Hematopoietic multipotent progenitor cell treated with erythropoietin and hydrocortisone succinate and interleukin-3 and kit ligand, for 6 days (in vitro differentiated cells): ENCODE data around the gene SERPINA1.

Experiments
- DNase-seq: peaks from one replicate; pipeline ENCODE4 v3.0.0-alpha.2; 2015

Gene SERPINA1

GRCh38 chr14:94397289-94398181 is 9.1 kb upstream of the SERPINA1 start:
- no peak for DNase-seq

GRCh38 chr14:94396628-94397225 is 8.3 kb upstream of the SERPINA1 start:
- no peak for DNase-seq

- DNase-seq, result no peak
Measured at GRCh38 chr14:94395888-94396574, 7.6 kb upstream of the SERPINA1 start.

GRCh38 chr14:94395282-94395887 is 7.0 kb upstream of the SERPINA1 start:
- no peak for DNase-seq

- DNase-seq, result peak; percentile 54
Measured at GRCh38 chr14:94394581-94395207, 6.3 kb upstream of the SERPINA1 start.

DNA sequence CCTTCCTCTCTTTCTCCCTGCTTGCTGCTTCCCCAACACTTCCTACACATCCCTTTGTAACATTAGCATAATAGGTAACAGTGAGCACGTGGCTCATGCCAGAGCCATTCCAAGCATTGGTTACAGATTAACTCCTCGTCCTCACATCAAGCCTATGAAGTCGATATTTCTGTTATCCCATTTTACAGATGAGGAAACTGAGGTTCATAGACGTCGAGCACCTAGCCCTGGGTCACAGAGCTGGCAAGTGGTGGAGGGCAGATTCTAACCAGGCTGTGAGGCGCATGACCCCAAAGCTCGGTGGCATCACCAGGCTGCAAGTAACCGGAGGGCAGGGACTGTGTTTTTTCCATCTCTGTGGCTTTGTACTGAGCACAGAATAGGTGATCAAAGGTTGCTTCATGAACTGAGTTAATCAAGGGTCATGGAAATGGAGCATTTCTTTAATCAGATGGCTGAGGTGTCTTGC is 5.7 kb upstream of the SERPINA1 start:
- no peak for DNase-seq

DNA sequence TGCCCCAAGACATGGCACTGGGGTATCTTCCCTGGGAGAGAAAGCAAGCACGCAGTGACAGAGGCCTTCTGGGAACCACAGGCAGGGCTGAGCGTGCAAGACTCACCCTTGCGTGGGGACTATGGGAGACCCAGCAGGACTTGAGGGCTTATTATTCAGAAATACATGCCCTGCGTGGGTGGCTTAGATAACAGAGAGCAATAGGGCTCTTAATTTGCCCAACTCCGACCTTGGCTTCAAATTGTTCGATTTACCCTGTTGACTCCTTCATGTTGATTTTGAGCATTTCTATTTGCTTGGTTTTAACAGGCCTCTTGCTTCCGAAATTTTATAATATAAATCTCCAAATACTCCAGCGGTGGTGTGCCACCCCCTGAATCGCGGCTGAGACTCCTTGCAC is 5.1 kb upstream of the SERPINA1 start:
- DNase-seq, result no peak

- peak; percentile 64 for DNase-seq
Measured at GRCh38 chr14:94392510-94392935, 4.1 kb upstream of the SERPINA1 start.

DNA sequence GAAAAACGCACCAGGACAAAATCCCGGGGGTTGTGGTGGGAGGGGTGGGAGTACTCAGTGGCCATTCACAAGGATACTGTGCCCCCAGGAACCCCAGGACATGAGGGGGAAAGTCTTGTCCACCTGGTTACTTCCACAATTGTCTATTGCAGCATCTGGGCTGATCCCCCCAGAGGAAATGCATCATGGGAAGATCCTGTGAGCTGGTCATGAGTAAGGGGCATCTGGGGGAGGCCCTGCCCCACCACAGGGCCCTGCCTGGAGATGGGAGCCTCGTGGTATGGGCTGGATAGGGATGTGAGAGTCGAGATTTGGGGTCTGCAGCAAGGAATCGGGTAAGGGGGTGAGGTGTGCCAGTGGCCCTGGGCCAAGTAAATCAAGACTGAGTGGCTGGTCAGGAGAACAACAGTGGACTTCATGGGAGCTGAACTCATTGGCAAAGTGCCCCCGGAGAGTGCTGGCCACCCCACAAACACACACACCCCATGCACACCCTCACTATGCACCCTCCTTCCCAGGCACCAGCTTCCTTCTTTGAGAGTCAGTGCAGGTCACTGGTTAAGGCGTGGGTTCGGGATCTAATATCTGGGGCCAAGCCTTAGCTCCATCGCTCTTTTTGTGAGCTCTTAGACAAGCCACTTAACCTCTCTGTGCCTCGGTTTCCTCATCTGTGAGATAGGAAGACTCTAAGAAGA is 3.0 kb upstream of the SERPINA1 start:
- no peak for DNase-seq

DNA sequence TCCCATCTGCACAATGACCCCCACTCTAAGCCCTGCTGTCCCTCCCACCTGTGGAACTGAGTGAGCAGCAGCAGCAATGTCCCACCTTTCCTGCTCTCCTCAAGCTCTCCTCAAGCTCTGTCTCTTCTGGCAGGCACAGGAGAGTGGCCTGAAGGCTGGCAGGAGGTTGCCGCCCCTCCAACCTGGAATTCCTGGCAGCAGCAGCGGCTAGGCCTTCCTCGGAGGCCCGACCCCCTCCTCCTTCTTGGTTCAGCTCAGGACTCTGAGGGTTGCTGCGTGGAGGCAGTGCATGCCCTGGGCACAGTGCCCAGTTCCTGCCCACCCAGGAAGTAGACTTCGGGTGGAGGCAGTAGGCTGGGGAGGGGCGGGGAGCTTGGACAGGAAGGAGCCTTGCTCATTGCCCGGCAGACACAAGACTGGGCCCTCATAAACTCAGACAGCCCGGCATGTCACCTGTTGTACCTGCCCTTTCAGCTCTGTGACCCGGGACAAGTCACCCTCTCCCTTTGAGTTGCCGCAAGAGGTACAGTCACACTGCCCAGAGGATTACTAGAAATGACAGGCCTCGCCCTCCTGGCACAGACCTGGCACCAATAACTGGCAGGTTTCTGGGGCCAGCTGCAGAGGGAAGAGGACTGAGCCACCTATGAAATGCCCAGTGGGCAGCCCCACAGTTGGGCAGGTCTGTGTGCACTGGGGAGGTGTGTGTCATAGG is 2.1 kb upstream of the SERPINA1 start:
- DNase-seq, result peak; percentile 9

GRCh38 chr14:94389731-94390371 is 1.4 kb upstream of the SERPINA1 start:
- no peak for DNase-seq

GRCh38 chr14:94389104-94389469 is 685 bp upstream of the SERPINA1 start:
- no peak for DNase-seq

DNA sequence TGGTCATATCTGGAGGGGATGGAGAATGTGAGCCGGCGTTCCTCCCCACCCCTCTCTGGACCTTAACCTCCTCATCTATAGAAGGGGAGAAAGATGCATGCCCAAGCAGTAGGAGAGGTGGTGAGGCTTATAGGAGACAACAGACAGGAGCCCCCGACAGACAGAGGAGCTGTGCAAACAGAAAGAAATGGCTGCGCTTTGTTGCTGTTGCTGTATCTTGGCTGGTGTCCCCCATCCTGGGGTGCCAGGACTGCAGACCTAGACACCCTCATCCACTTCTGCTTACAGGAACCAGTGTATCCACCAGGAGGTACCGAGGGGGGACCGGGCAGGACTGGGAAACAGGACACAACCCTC is 397 bp downstream of the SERPINA1 start:
- DNase-seq, result no peak

DNA sequence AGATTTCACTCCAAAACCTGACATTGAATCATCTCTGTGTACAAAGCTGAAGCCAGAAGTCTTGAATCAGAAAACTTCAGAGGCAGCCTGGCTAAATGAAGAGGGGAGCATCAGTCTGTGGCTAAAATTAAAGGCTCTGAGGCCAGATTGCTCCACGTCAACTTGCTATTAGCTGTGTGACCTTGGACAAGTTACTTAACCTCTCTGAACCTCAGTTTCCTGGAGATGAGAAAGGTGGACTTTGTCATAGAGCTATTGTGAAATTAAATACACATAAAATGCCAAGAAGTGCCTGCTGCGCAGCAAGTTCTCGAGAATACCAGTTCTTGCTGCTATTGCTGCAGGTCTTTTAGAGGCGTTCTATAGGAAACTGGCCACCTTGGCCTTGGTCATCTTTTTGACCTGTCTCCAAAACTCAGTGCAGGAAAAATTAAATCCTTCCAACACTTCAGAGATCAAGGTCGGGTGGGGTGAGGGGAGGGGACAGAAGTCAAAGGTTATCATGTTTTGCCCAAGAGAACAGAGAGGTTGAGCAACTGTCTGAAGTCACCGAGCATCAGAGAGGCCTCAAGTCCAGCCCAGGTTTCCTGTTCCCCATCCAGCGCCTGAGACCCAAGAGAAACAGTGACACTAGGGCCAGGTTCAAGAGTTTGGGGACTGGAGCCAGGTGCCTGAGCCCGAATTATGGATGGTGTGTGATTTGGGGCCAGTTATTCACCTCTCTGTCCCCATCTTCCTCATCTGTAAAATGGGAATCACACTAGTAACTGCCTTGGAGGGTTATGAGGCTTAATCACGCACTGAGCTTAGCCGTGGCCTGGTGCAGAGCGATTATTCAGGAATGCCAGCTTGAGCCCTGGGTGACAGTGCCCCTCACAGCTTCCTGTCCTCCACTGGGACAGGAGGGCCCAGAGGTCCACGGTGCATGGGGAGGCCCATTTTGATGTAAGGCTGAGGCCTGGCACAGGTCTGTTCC is 1.1 kb downstream of the SERPINA1 start:
- DNase-seq, result no peak

- no peak for DNase-seq
Measured at GRCh38 chr14:94386085-94387031, 2.0 kb downstream of the SERPINA1 start.

GRCh38 chr14:94385553-94386057 is 2.8 kb downstream of the SERPINA1 start:
- no peak for DNase-seq

GRCh38 chr14:94384342-94384741 is 4.1 kb downstream of the SERPINA1 start:
- no peak for DNase-seq

DNA sequence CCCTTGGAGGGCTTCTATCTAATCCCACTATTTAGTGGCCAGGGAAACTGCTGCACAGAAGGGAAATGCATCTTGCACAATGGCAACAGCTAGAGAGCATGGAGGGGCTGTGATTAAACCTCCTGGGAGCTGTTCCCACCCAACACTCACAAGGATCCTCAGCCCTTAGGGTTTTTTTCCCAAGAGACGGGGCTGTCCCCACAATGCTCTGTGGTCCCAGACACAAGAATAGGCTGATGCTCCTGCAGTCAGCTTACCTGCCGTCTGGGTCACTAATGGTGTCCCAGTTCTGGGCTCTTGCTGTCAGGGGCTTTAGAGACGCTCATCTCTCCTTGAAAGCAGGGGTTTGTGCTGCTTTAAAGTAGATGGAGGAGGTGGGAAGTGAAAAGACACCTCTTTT is 4.6 kb downstream of the SERPINA1 start:
- DNase-seq, result no peak
